Gastrocnemius medialis (tissue), 4 donors: Measurements from ENCODE around the gene ZFP92. TPM values are rescaled to one million over a fixed set of nuclear protein-coding genes. Genes with fewer than 3 reads are reported as not detected.
A peak's percentile ranks its signal among the peaks of the same experiment; 100 is the strongest.

Source experiments
- ATAC-seq, 2 donors: fragments of 150-250 bp; one replicate each; pipeline ENCODE4 v1.9.1; 2016
- DNase-seq, 2 donors: peaks; one replicate each; pipeline ENCODE4 v3.0.0-alpha.2; 2019
- H3K27ac ChIP-seq, 4 donors: fragments of 200-600 bp; sonication (generic); 1 replicate in 1 of 4; 2 replicates in 3 of 4; pipeline ENCODE4 v1.5.1; 2016 to 2018; ENCODE audit warnings: mild to moderate bottlenecking in 2 of 4, moderate library complexity in 1 of 4
- H3K27me3 ChIP-seq, 3 donors: fragments of 200-600 bp; sonication (generic) in 2 of 3; 1 replicate in 1 of 3; 2 replicates in 2 of 3; pipeline versions ENCODE4 v1.5.1 to v1.6.0; 2016 to 2019; ENCODE audit warnings: mild to moderate bottlenecking in 1 of 3, moderate library complexity in 1 of 3
- H3K36me3 ChIP-seq, 2 donors: fragments of 200-600 bp; sonication (generic) in 1 of 2; one replicate each; pipeline ENCODE4 v1.5.1; 2017 to 2018
- H3K4me1 ChIP-seq, 2 donors: fragments of 200-600 bp; sonication (generic) in 1 of 2; one replicate each; pipeline ENCODE4 v1.5.1; 2016 to 2017; ENCODE audit warnings: mild to moderate bottlenecking in 2 of 2
- H3K4me3 ChIP-seq, 4 donors: fragments of 200-600 bp; sonication (generic) in 3 of 4; 1 replicate in 1 of 4; 2 replicates in 3 of 4; pipeline ENCODE4 v1.5.1; 2016 to 2019; ENCODE audit warnings: mild to moderate bottlenecking in 2 of 4
- H3K9me3 ChIP-seq, 3 donors: fragments of 200-600 bp; sonication (generic) in 2 of 3; 1 replicate in 1 of 3; 2 replicates in 2 of 3; pipeline ENCODE4 v1.5.1; 2016 to 2019
- CTCF ChIP-seq, 5 experiments: fragments of 450-650 bp in 3 of 5; fragments of 200-600 bp in 2 of 5; sonication (generic) in 2 of 5; IDR thresholded peaks in 4 of 5; conservative IDR thresholded peaks in 1 of 5; 1 replicate in 4 of 5; 2 replicates in 1 of 5; pipeline ENCODE4 v1.5.1; 2016 to 2019; ENCODE audit warnings: antibody characterized with exemption in 5 of 5, mild to moderate bottlenecking in 3 of 5, moderate library complexity in 3 of 5
- POLR2A ChIP-seq, 2 donors: fragments of 450-650 bp; IDR thresholded peaks; one replicate each; pipeline ENCODE4 v1.6.1; 2017; ENCODE audit warnings: antibody characterized with exemption in 2 of 2, mild to moderate bottlenecking in 2 of 2, moderate library complexity in 2 of 2
- in situ Hi-C, 4 donors: fragments of 200-750 bp; cut with MboI; loops; one replicate each; pipeline versions ENCODE4 v1.15.0 to v1.8.0; 2017; ENCODE audit warnings: low sequenced_read_pairs in 4 of 4
- intact Hi-C: fragments of 100-400 bp; cut with DNase I; formaldehyde crosslinking; loops from one replicate; pipeline ENCODE4 v1.15.1; 2023; ENCODE audit warnings: low total_unique reads
- total RNA-seq, 4 donors: library from RNA; depleted of rRNA; stranded (reverse); fragments of >200 nt; gene quantifications; one replicate each; pipeline versions ENCODE4 v1.1.0 to v1.2.3, GENCODE V29; 2016

Gene ZFP92
- total RNA-seq, 4 donors from 2014 or later = 0.05 to 0.55 (median 0.37) TPM

- intact Hi-C loops = no loop called here
Observed at GRCh38 chrX:153406903-153407302, 4.4 kb upstream of the ZFP92 start.

GRCh38 chrX:153407736-153408135 lies 3.5 kb upstream of the ZFP92 start:
- intact Hi-C loops = no loop called here
- Histone ChIP-seq H3K4me3 (no peak overlapping the region), H3K36me3 (no peaks in the 10 kb centered on the region), H3K27ac (no peak overlapping the region), H3K9me3 (no peaks in the 10 kb centered on the region), H3K4me1 (no peaks in the 10 kb centered on the region), H3K27me3 (peaks cover 0 to 9% (median 5%) of the 10 kb centered on the region in 3 donors)
- in situ Hi-C loops = no loop called here
- no peak for ATAC-seq
- no peak for TF ChIP-seq POLR2A (IDR thresholded peaks at IDR 0.05)
- TF ChIP-seq CTCF (IDR thresholded peaks at IDR 0.05 in 4 of 5, conservative IDR thresholded peaks at IDR 0.05 in 1 of 5) = no peak
- no peak for DNase-seq

More at GRCh38 chrX:153406903-153407302, 4.4 kb upstream of the ZFP92 start:
- H3K4me3 ChIP-seq = no peak overlapping the region
- H3K27me3 ChIP-seq = peaks cover 0 to 6% (median 5%) of the 10 kb centered on the region in 3 donors
- no peak for ATAC-seq
- H3K27ac ChIP-seq = no peak overlapping the region
- DNase-seq = no peak
- TF ChIP-seq POLR2A (IDR thresholded peaks at IDR 0.05) (no peak), CTCF (IDR thresholded peaks at IDR 0.05 in 4 of 5, conservative IDR thresholded peaks at IDR 0.05 in 1 of 5) (no peak)
- H3K4me1 ChIP-seq = no peaks in the 10 kb centered on the region
- in situ Hi-C loops = no loop called here
- H3K9me3 ChIP-seq = no peaks in the 10 kb centered on the region
- no peaks in the 10 kb centered on the region for H3K36me3 ChIP-seq

GRCh38 chrX:153408221-153408721 lies 3.0 kb upstream of the ZFP92 start:
- intact Hi-C loops = no loop called here
- no peak for ATAC-seq
- Histone ChIP-seq H3K9me3 (no peaks in the 10 kb centered on the region), H3K27me3 (peaks cover 0 to 9% (median 5%) of the 10 kb centered on the region in 3 donors), H3K4me3 (no peak overlapping the region), H3K27ac (no peak overlapping the region), H3K4me1 (no peaks in the 10 kb centered on the region), H3K36me3 (no peaks in the 10 kb centered on the region)
- in situ Hi-C loops = no loop called here
- no peak for DNase-seq
- TF ChIP-seq CTCF (IDR thresholded peaks at IDR 0.05 in 4 of 5, conservative IDR thresholded peaks at IDR 0.05 in 1 of 5) = no peak
- TF ChIP-seq POLR2A (IDR thresholded peaks at IDR 0.05) = no peak

GRCh38 chrX:153408871-153409351 lies 2.4 kb upstream of the ZFP92 start:
- intact Hi-C loops = no loop called here
- in situ Hi-C loops = no loop called here
- Histone ChIP-seq H3K36me3 (no peaks in the 10 kb centered on the region), H3K4me1 (no peaks in the 10 kb centered on the region), H3K27me3 (peaks cover 0 to 14% (median 5%) of the 10 kb centered on the region in 3 donors), H3K9me3 (no peaks in the 10 kb centered on the region), H3K4me3 (no peak overlapping the region), H3K27ac (peak overlapping the region in 1 of 4 donors; percentile 4)
- DNase-seq (no peak), ATAC-seq (no peak)
- no peak for TF ChIP-seq POLR2A (IDR thresholded peaks at IDR 0.05)
- TF ChIP-seq CTCF (IDR thresholded peaks at IDR 0.05 in 4 of 5, conservative IDR thresholded peaks at IDR 0.05 in 1 of 5) = no peak
